ENCODE data around the gene MEGF6. TPM values are rescaled to one million over a fixed set of nuclear protein-coding genes. Genes with fewer than 3 reads are reported as not detected.
A peak's percentile ranks its signal among the peaks of the same experiment; 100 is the strongest.

MEGF6 gene
- total and polyA plus RNA-seq, 2 of the 8 experiments (the other 6 are each of a cell fraction or from before 2014, with no cell fraction given): 4.1 to 14.8 TPM

GRCh38 chr1:3649342-3650247, 38.3 kb upstream of the MEGF6 start, which contains the start of gene WRAP73 (continued):
- TF ChIP-seq, protein P1, sequence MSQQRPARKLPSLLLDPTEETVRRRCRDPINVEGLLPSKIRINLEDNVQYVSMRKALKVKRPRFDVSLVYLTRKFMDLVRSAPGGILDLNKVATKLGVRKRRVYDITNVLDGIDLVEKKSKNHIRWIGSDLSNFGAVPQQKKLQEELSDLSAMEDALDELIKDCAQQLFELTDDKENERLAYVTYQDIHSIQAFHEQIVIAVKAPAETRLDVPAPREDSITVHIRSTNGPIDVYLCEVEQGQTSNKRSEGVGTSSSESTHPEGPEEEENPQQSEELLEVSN (IDR thresholded peaks at IDR 0.05): no peak
- TF ChIP-seq SIRT6 (IDR thresholded peaks at IDR 0.05; ENCODE audit: low read length) (no peak), FOSL1 (IDR thresholded peaks at IDR 0.05; ENCODE audit: insufficient read depth, low read depth, low read length) (no peak), SIN3A (conservative IDR thresholded peaks at IDR 0.05 in 1 of 2, IDR thresholded peaks at IDR 0.05 in 1 of 2; ENCODE audit: low read depth in 1 of 2, low read length in 2 of 2) (peak in 1 of 2 experiments; percentile 73; a peak in 1 of 4 replicates), ATF3 (IDR thresholded peaks at IDR 0.05; ENCODE audit: insufficient read depth, low read depth, low read length) (no peak), GABPA (IDR thresholded peaks at IDR 0.05; ENCODE audit: borderline replicate concordance, insufficient read depth, low read length) (peak; percentile 94), MAFK (IDR thresholded peaks at IDR 0.05; ENCODE audit: low read depth, low read length) (no peak), HDAC6 (IDR thresholded peaks at IDR 0.05; ENCODE audit: low read depth, low read length) (no peak), BRCA1 (IDR thresholded peaks at IDR 0.05; ENCODE audit: low read depth, low read length) (no peak; the same call in 1 of the 2 replicates), KDM4A (IDR thresholded peaks at IDR 0.05; ENCODE audit: low read depth, low read length, severe bottlenecking) (peak; percentile 83)

Data from H1 (cell line).